K562 (cell line): ENCODE data around the gene ZRANB1. TPM values are rescaled to one million over a fixed set of nuclear protein-coding genes. Genes with fewer than 3 reads are reported as not detected.

ENCODE experiments used
- ATAC-seq: fragments of 200-7000 bp; cut with Tn5 transposase; 3 replicates; pipeline ENCODE4 v1.9.1; 2020; ENCODE audit warnings: moderate library complexity
- BruUV-seq: library from RNA; stranded (reverse); fragments of 400-500 nt; replicated peaks from 2 replicates; lab custom pipeline; 2021; lab: Mats Ljungman, UMichigan
- CTCF ChIA-PET: fragments of 300-600 bp; formaldehyde crosslinking; extraction: SDS; loops from one replicate; lab custom pipeline; 2021; ENCODE audit warnings: low intra/inter-chr PET ratio; lab: Yijun Ruan, JAX
- POLR2A ChIA-PET: fragments of 300-600, 350-650 bp; sonication (Branson Sonifier 250); formaldehyde crosslinking; extraction: SDS; loops from one replicate; lab custom pipeline; 2021; ENCODE audit warnings: antibody characterized with exemption, inconsistent platforms; lab: Yijun Ruan, JAX
- DNase-seq, 4 experiments: peaks; one replicate each; pipeline versions ENCODE4 v3.0.0 to v3.0.0-alpha.2; 2011 to 2018; ENCODE audit warnings: low spot score in 3 of 4, mixed read lengths in 3 of 4; ENCODE audit errors: extremely low read depth in 1 of 4
- FAIRE-seq: peaks from 2 replicates; lab custom pipeline; 2011; peaks lifted over from hg19 to GRCh38; lab: Jason Lieb, UNC
- H2AFZ ChIP-seq: 2 replicates; pipeline ENCODE4 v1.6.0; 2011; ENCODE audit warnings: low read depth, low read length, control low read depth, inconsistent platforms
- H3K27ac ChIP-seq: fragments of 200-600 bp; 3 replicates; pipeline ENCODE4 v1.8.0; 2011; ENCODE audit warnings: low read depth, mild to moderate bottlenecking, control low read depth, inconsistent platforms, low read length, moderate library complexity, mixed read lengths; ENCODE audit errors: extremely low read depth
- H3K27me3 ChIP-seq, 2 experiments: fragments of 300-600 bp in 1 of 2; 2 replicates in 1 of 2; 3 replicates in 1 of 2; pipeline versions ENCODE4 v1.6.0 to v1.8.0; 2011; ENCODE audit warnings: inconsistent platforms in 2 of 2, low read length in 2 of 2, mild to moderate bottlenecking in 1 of 2, mixed read lengths in 1 of 2, moderate library complexity in 1 of 2; ENCODE audit not compliant: control insufficient read depth in 2 of 2, insufficient read depth in 2 of 2
- H3K36me3 ChIP-seq: fragments of 300-600 bp; 3 replicates; pipeline ENCODE4 v1.8.0; 2011; ENCODE audit warnings: mild to moderate bottlenecking, low read length, inconsistent platforms; ENCODE audit not compliant: control insufficient read depth, insufficient read depth
- H3K4me1 ChIP-seq, 2 experiments: fragments of 200-600 bp in 1 of 2; replicated peaks in 1 of 2; 2 replicates in 1 of 2; 3 replicates in 1 of 2; pipeline versions ENCODE4 v1.5.1 to v1.8.0; 2011; ENCODE audit warnings: inconsistent platforms in 2 of 2, low read length in 2 of 2, mild to moderate bottlenecking in 1 of 2, mixed read lengths in 1 of 2, moderate library complexity in 1 of 2; ENCODE audit not compliant: control insufficient read depth in 2 of 2, insufficient read depth in 2 of 2
- H3K4me2 ChIP-seq: 2 replicates; pipeline ENCODE4 v1.6.1; 2011; ENCODE audit warnings: low read length, control low read depth, inconsistent platforms, mixed read lengths; ENCODE audit not compliant: insufficient read depth
- H3K4me3 ChIP-seq: fragments of 200-600 bp; sonication (generic), shearing (Covaris generic); 2 replicates; pipeline ENCODE4 v1.5.1; 2016; ENCODE audit warnings: control low read depth, inconsistent platforms
- H3K79me2 ChIP-seq: fragments of 200-600 bp; 3 replicates; pipeline ENCODE4 v1.8.0; 2011; ENCODE audit warnings: low read length, inconsistent platforms; ENCODE audit not compliant: control insufficient read depth, insufficient read depth
- H3K9ac ChIP-seq, 2 experiments: 2 replicates each; pipeline versions ENCODE4 v1.6.0 to v1.6.1; 2011; ENCODE audit warnings: low read depth in 2 of 2, low read length in 2 of 2, control low read depth in 1 of 2, inconsistent platforms in 1 of 2, mild to moderate bottlenecking in 1 of 2, mixed read lengths in 1 of 2; ENCODE audit not compliant: insufficient read depth in 1 of 2
- H3K9me1 ChIP-seq: one replicate; pipeline ENCODE4 v1.6.0; 2011; ENCODE audit warnings: inconsistent platforms, mild to moderate bottlenecking, low read length, moderate library complexity; ENCODE audit not compliant: control insufficient read depth, insufficient read depth
- H3K9me3 ChIP-seq: replicated peaks from 2 replicates; pipeline ENCODE4 v1.5.1; 2011; ENCODE audit warnings: low read depth, low read length, inconsistent platforms; ENCODE audit not compliant: control insufficient read depth, insufficient read depth
- H4K20me1 ChIP-seq: replicated peaks from 2 replicates; pipeline ENCODE4 v1.6.1; 2011; ENCODE audit warnings: low read length, inconsistent platforms, mixed read lengths; ENCODE audit not compliant: control insufficient read depth, insufficient read depth
- COPS2 ChIP-seq: fragments of 450-650 bp; conservative IDR thresholded peaks from 2 replicates; pipeline ENCODE4 v1.6.1; 2016; ENCODE audit warnings: mild to moderate bottlenecking, moderate library complexity
- GABPA ChIP-seq: fragments of 200-800 bp; sonication (Bioruptor generic); conservative IDR thresholded peaks from 2 replicates; pipeline ENCODE4 v1.6.1; 2016; ENCODE audit warnings: low read depth, missing genetic modification characterization, missing compliant biosample characterization
- LCOR ChIP-seq: sonication (generic); formaldehyde crosslinking; IDR thresholded peaks from 2 replicates; pipeline ENCODE4 v1.8.0; 2022; ENCODE audit warnings: mild to moderate bottlenecking, missing genetic modification reagents
- NFYB ChIP-seq: IDR thresholded peaks from 2 replicates; pipeline ENCODE4 v1.6.1; 2011; ENCODE audit warnings: mild to moderate bottlenecking, moderate library complexity; ENCODE audit not compliant: insufficient read length; ENCODE audit errors: extremely low read depth
- OTX1 ChIP-seq: fragments of 450-650 bp; formaldehyde crosslinking; IDR thresholded peaks from 2 replicates; pipeline ENCODE4 v1.4.0; 2022; ENCODE audit warnings: mild to moderate bottlenecking
- PHTF2 ChIP-seq: fragments of 250-450 bp; sonication (Bioruptor Pico); IDR thresholded peaks from 2 replicates; pipeline ENCODE4 v1.5.0; 2021; ENCODE audit warnings: mild to moderate bottlenecking
- SMARCB1 ChIP-seq: IDR thresholded peaks from 2 replicates; pipeline ENCODE4 v1.6.1; 2011; ENCODE audit warnings: improper control_type of control experiment, low read depth; ENCODE audit not compliant: insufficient read length
- SRF ChIP-seq, 2 experiments: fragments of 250-450, 450-650 bp in 1 of 2; sonication (Bioruptor Pico) in 1 of 2; sonication (generic) in 1 of 2; formaldehyde crosslinking; IDR thresholded peaks; 2 replicates each; pipeline versions ENCODE4 v1.5.0 to v1.5.1; 2020 to 2022; ENCODE audit warnings: mild to moderate bottlenecking in 1 of 2, missing genetic modification reagents in 1 of 2
- SRSF3 ChIP-seq: fragments of 200-400 bp; formaldehyde crosslinking; IDR thresholded peaks from 2 replicates; pipeline ENCODE4 v1.6.1; 2016; ENCODE audit warnings: mild to moderate bottlenecking, low read length, moderate library complexity; ENCODE audit not compliant: insufficient read depth
- YY1 ChIP-seq, 3 experiments: IDR thresholded peaks; 2 replicates each; pipeline ENCODE4 v1.6.1; 2011; ENCODE audit warnings: low read length in 2 of 3, mild to moderate bottlenecking in 2 of 3, moderate library complexity in 2 of 3, borderline replicate concordance in 1 of 3, control low read depth in 1 of 3, low read depth in 1 of 3; ENCODE audit not compliant: insufficient read depth in 3 of 3, insufficient replicate concordance in 2 of 3, control insufficient read depth in 1 of 3, insufficient read length in 1 of 3; ENCODE audit errors: extremely low read depth in 1 of 3
- ZFP30 ChIP-seq: fragments of 250-450 bp; sonication (Bioruptor Pico); IDR thresholded peaks from 2 replicates; pipeline ENCODE4 v1.8.0; 2022; ENCODE audit warnings: moderate library complexity, mild to moderate bottlenecking, inconsistent platforms, borderline replicate concordance
- ZNF146 ChIP-seq: IDR thresholded peaks from one replicate; pipeline ENCODE4 v1.6.1; 2018; ENCODE audit warnings: missing compliant biosample characterization; ENCODE audit not compliant: unreplicated experiment
- ZNF224 ChIP-seq: sonication (generic); formaldehyde crosslinking; IDR thresholded peaks from 2 replicates; pipeline ENCODE4 v1.8.0; 2022; ENCODE audit warnings: mild to moderate bottlenecking, missing genetic modification reagents
- ZNF764 ChIP-seq: fragments of 250-450 bp; sonication (Bioruptor Pico); IDR thresholded peaks from 2 replicates; pipeline ENCODE4 v1.4.0; 2020; ENCODE audit warnings: low read depth, mild to moderate bottlenecking, moderate library complexity
- WGBS: fragments of 100-300 bp; shearing (Covaris generic); methylation state at CpG from one replicate; pipeline ENCODE4 v1.1.6; 2016; ENCODE audit warnings: low coverage, mixed read lengths; ENCODE audit not compliant: insufficient coverage; ENCODE audit errors: missing lambda C conversion rate; 5-methylcytosine and 5-hydroxymethylcytosine counted together
- in situ Hi-C: fragments of 300-500 bp; cut with MboI; formaldehyde crosslinking; loops from 4 replicates; pipeline ENCODE4 v1.15.0; 2018; ENCODE audit warnings: inconsistent platforms, mixed read lengths
- intact Hi-C: fragments of 100-400 bp; cut with micrococcal nuclease; formaldehyde crosslinking; loops from 2 replicates; pipeline ENCODE4 v1.14.2; 2022
- polyA plus RNA-seq, 8 experiments: library from polyadenylated mRNA; depleted of rRNA in 4 of 8; stranded (reverse) in 5 of 8; unstranded in 3 of 8; fragments of >200 nt; fragmentation: Nextera tagmentation in 2 of 8; fragmentation: Illumina TruSeq in 1 of 8; extraction: Ambion mirVana in 2 of 8; extraction: Trizol in 1 of 8; gene quantifications; 2 replicates each; pipeline versions ENCODE4 v1.2.1 to v1.2.3, GENCODE V29; 2011 to 2014; ENCODE audit warnings: inconsistent platforms in 1 of 8, missing spikeins in 1 of 8
- total RNA-seq, 7 experiments: library from RNA; depleted of rRNA in 6 of 7; stranded (reverse); fragments of >200 nt in 6 of 7; fragmentation: Illumina TruSeq in 2 of 7; extraction: Trizol in 2 of 7; gene quantifications; 2 replicates each; pipeline versions ENCODE4 v1.2.1 to v1.2.3, GENCODE V29; 2011 to 2021; ENCODE audit warnings: low replicate concordance in 1 of 7
- TF ChIP-seq, protein P1 (sequence below): fragments of 200-400 bp; formaldehyde crosslinking; IDR thresholded peaks from 2 replicates; pipeline ENCODE4 v1.6.1; 2017; ENCODE audit warnings: mild to moderate bottlenecking, low read depth, low read length, moderate library complexity
- TF ChIP-seq, protein P2 (sequence below), 3 experiments: IDR thresholded peaks in 2 of 3; conservative IDR thresholded peaks in 1 of 3; 2 replicates each; pipeline ENCODE4 v1.5.1; 2011 to 2012; ENCODE audit warnings: low read length in 3 of 3, mild to moderate bottlenecking in 3 of 3, control low read depth in 2 of 3, improper control_type of control experiment in 1 of 3, inconsistent platforms in 1 of 3, low read depth in 1 of 3, mixed read lengths in 1 of 3, moderate library complexity in 1 of 3; ENCODE audit not compliant: insufficient read depth in 2 of 3
- TF ChIP-seq, protein P3 (sequence below), 3 experiments: fragments of 200-800 bp in 1 of 3; sonication (Bioruptor generic) in 1 of 3; sonication (generic) in 1 of 3; formaldehyde crosslinking in 1 of 3; IDR thresholded peaks; 2 replicates each; pipeline versions ENCODE4 v1.6.1 to v1.8.0; 2016 to 2022; ENCODE audit warnings: mild to moderate bottlenecking in 2 of 3, missing compliant biosample characterization in 2 of 3, missing genetic modification characterization in 2 of 3, missing genetic modification reagents in 1 of 3

Gene ZRANB1
- total and polyA plus RNA-seq, 9 of the 15 experiments (the other 6 are each of a cell fraction or from before 2014, with no cell fraction given), result 0.07 to 1.1 (median 0.64) TPM

DNA sequence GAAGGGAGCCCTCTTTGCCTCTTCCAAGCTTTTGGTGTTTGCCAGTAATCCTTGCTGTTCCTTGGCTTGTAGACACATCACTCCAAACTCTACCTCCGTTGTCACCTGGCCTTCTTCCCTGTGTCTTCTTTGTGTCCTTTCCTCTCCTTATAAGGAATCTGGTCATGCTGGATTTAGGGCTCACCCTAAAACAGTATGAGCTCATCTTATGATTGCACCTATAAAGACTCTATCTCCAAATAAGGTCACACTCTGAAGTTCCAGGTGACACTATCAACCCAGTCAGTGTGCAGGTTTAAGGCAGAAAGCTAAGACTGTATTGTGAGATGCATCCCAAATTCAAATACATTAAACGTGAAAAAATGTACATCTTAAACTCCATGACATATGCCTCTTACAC lies 49.0 kb upstream of the ZRANB1 start:
- FAIRE-seq (no peak), DNase-seq (no peak), ATAC-seq (no peak)
- H3K4me1 ChIP-seq, result no peaks in the 10 kb centered on the region
- H3K36me3 ChIP-seq, result no peaks in the 10 kb centered on the region
- H3K27me3 ChIP-seq, result no peaks in the 10 kb centered on the region
- in situ Hi-C loops (no loop called here), intact Hi-C loops (no loop called here)
- CTCF ChIA-PET, result no interaction called here
- BruUV-seq, result no TSS peak
- no peak overlapping the region for H2AFZ ChIP-seq
- H3K4me3 ChIP-seq, result no peak overlapping the region
- no peak overlapping the region for H3K9ac ChIP-seq
- WGBS, result 32% methylated on average over 2 of the region's 2 CpGs
- no peaks in the 10 kb centered on the region for H3K79me2 ChIP-seq
- H4K20me1 ChIP-seq, result no peaks in the 10 kb centered on the region
- H3K9me3 ChIP-seq, result no peaks in the 10 kb centered on the region
- TF ChIP-seq NFYB (no peak), COPS2 (no peak), ZFP30 (no peak), ZNF224 (CRISPR knock-in tag) (no peak), SRF (CRISPR knock-in tag; IDR thresholded peaks at IDR 0.05) (no peak), YY1 (IDR thresholded peaks at IDR 0.05; ENCODE audit: borderline replicate concordance in 1 of 3, control insufficient read depth in 1 of 3, extremely low read depth in 1 of 3, insufficient read depth in 3 of 3, insufficient read length in 1 of 3, insufficient replicate concordance in 2 of 3, low read depth in 1 of 3, low read length in 2 of 3) (no peak), PHTF2 (CRISPR knock-in tag) (no peak), GABPA (tag) (no peak), ZNF146 (CRISPR knock-in tag) (no peak), SMARCB1 (no peak), OTX1 (no peak), LCOR (CRISPR knock-in tag) (no peak), ZNF764 (no peak), SRSF3 (no peak)
- TF ChIP-seq, protein P1, sequence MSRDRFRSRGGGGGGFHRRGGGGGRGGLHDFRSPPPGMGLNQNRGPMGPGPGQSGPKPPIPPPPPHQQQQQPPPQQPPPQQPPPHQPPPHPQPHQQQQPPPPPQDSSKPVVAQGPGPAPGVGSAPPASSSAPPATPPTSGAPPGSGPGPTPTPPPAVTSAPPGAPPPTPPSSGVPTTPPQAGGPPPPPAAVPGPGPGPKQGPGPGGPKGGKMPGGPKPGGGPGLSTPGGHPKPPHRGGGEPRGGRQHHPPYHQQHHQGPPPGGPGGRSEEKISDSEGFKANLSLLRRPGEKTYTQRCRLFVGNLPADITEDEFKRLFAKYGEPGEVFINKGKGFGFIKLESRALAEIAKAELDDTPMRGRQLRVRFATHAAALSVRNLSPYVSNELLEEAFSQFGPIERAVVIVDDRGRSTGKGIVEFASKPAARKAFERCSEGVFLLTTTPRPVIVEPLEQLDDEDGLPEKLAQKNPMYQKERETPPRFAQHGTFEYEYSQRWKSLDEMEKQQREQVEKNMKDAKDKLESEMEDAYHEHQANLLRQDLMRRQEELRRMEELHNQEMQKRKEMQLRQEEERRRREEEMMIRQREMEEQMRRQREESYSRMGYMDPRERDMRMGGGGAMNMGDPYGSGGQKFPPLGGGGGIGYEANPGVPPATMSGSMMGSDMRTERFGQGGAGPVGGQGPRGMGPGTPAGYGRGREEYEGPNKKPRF, result no peak
- TF ChIP-seq, protein P2, sequence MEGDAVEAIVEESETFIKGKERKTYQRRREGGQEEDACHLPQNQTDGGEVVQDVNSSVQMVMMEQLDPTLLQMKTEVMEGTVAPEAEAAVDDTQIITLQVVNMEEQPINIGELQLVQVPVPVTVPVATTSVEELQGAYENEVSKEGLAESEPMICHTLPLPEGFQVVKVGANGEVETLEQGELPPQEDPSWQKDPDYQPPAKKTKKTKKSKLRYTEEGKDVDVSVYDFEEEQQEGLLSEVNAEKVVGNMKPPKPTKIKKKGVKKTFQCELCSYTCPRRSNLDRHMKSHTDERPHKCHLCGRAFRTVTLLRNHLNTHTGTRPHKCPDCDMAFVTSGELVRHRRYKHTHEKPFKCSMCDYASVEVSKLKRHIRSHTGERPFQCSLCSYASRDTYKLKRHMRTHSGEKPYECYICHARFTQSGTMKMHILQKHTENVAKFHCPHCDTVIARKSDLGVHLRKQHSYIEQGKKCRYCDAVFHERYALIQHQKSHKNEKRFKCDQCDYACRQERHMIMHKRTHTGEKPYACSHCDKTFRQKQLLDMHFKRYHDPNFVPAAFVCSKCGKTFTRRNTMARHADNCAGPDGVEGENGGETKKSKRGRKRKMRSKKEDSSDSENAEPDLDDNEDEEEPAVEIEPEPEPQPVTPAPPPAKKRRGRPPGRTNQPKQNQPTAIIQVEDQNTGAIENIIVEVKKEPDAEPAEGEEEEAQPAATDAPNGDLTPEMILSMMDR (IDR thresholded peaks at IDR 0.05 in 2 of 3, conservative IDR thresholded peaks at IDR 0.05 in 1 of 3; ENCODE audit: insufficient read depth in 2 of 3, low read depth in 1 of 3, low read length in 3 of 3), result no peak
- TF ChIP-seq, protein P3, sequence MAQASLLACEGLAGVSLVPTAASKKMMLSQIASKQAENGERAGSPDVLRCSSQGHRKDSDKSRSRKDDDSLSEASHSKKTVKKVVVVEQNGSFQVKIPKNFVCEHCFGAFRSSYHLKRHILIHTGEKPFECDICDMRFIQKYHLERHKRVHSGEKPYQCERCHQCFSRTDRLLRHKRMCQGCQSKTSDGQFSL (CRISPR knock-in tag; IDR thresholded peaks at IDR 0.05), result no peak
- TF ChIP-seq, protein P3 (tag; IDR thresholded peaks at IDR 0.05), result no peak
- TF ChIP-seq, all 486 proteins: peak for 0
- Histone ChIP-seq H3K9me1 (no peaks in the 10 kb centered on the region), H3K4me2 (no peak overlapping the region), H3K27ac (no peak overlapping the region)
- POLR2A ChIA-PET, result no interaction called here
